ENCODE measurements around the gene NRIP1.

- TF ChIP-seq, protein P1, sequence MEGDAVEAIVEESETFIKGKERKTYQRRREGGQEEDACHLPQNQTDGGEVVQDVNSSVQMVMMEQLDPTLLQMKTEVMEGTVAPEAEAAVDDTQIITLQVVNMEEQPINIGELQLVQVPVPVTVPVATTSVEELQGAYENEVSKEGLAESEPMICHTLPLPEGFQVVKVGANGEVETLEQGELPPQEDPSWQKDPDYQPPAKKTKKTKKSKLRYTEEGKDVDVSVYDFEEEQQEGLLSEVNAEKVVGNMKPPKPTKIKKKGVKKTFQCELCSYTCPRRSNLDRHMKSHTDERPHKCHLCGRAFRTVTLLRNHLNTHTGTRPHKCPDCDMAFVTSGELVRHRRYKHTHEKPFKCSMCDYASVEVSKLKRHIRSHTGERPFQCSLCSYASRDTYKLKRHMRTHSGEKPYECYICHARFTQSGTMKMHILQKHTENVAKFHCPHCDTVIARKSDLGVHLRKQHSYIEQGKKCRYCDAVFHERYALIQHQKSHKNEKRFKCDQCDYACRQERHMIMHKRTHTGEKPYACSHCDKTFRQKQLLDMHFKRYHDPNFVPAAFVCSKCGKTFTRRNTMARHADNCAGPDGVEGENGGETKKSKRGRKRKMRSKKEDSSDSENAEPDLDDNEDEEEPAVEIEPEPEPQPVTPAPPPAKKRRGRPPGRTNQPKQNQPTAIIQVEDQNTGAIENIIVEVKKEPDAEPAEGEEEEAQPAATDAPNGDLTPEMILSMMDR (IDR thresholded peaks at IDR 0.05 in 2 of 3, conservative IDR thresholded peaks at IDR 0.05 in 1 of 3; ENCODE audit: borderline replicate concordance in 1 of 3, insufficient read depth in 1 of 3, low read depth in 2 of 3, low read length in 2 of 3): no peak
- TF ChIP-seq POLR2AphosphoS5 (IDR thresholded peaks at IDR 0.05; ENCODE audit: low read depth, low read length) (no peak), POLR2A (IDR thresholded peaks at IDR 0.05; ENCODE audit: borderline replicate concordance, extremely low read depth, insufficient read depth, insufficient read length) (no peak), EGR1 (IDR thresholded peaks at IDR 0.05; ENCODE audit: low read depth) (no peak), MAX (IDR thresholded peaks at IDR 0.05) (no peak), CBX3 (IDR thresholded peaks at IDR 0.05; ENCODE audit: low read depth) (no peak), EZH2 (IDR thresholded peaks at IDR 0.05) (no peak), EZH2phosphoT487 (IDR thresholded peaks at IDR 0.05; ENCODE audit: borderline replicate concordance) (no peak), JUND (IDR thresholded peaks at IDR 0.05) (no peak), YY1 (IDR thresholded peaks at IDR 0.05; ENCODE audit: extremely low read depth, insufficient replicate concordance, low read depth, low read length) (no peak)
Measured at GRCh38 chr21:15007716-15008296, 57.0 kb downstream of the NRIP1 start.

Measured in HCT116 (cell line).